T follicular helper cell (primary cell): ENCODE results near the gene GGCT.
A peak's percentile ranks its signal among the peaks of the same experiment; 100 is the strongest.
"Not testable (repeated sequence)": the region's sequence is repeated elsewhere in the genome, so short reads cannot be mapped to it uniquely, and the experiment has no call there.

ENCODE experiments used
- DNase-seq: peaks from one replicate; pipeline ENCODE4 v3.0.0-alpha.2; 2020; ENCODE audit warnings: low read depth
- total RNA-seq, 2 experiments: gene quantifications; one replicate each; lab custom pipeline; 2026; lab: John Stamatoyannopoulos, UW

The GGCT gene
- 5.8 to 17.6 reads per million in 2 experiments for total RNA-seq

GRCh38 chr7:30504301-30505173 is at the start of gene GGCT:
GGCT (minus strand) TSS chr7:30504829; CDS start chr7:30504709, 120 bp downstream.
- peak; percentile 95 for DNase-seq

- no peak for DNase-seq
These were observed 48.9 kb upstream of the GGCT start for GRCh38 chr7:30553546-30553945.

GRCh38 chr7:30553141-30553540 is 48.5 kb upstream of the GGCT start:
- DNase-seq = no peak

- no peak for DNase-seq
These were observed 47.7 kb upstream of the GGCT start for GRCh38 chr7:30552330-30552729.

GRCh38 chr7:30549931-30550493 is 45.4 kb upstream of the GGCT start:
- DNase-seq = no peak

GRCh38 chr7:30548845-30549244 is 44.2 kb upstream of the GGCT start:
- DNase-seq = peak; percentile 21

GRCh38 chr7:30546596-30546995 is 42.0 kb upstream of the GGCT start:
- DNase-seq = no peak

- DNase-seq = no peak
These were observed 41.3 kb upstream of the GGCT start for GRCh38 chr7:30545791-30546555.

- no peak for DNase-seq
These were observed 39.3 kb upstream of the GGCT start for GRCh38 chr7:30543813-30544525.

GRCh38 chr7:30543115-30543514 is 38.5 kb upstream of the GGCT start:
- DNase-seq = not testable (repeated sequence)

GRCh38 chr7:30533886-30534285 is 29.3 kb upstream of the GGCT start:
- no peak for DNase-seq

- DNase-seq = no peak
These were observed 26.7 kb upstream of the GGCT start for GRCh38 chr7:30531286-30531685.

GRCh38 chr7:30530373-30530772 is 25.7 kb upstream of the GGCT start:
- DNase-seq = no peak

GRCh38 chr7:30528779-30529178 is 24.1 kb upstream of the GGCT start:
- no peak for DNase-seq

GRCh38 chr7:30527297-30527696 is 22.7 kb upstream of the GGCT start:
- not testable (repeated sequence) for DNase-seq

- DNase-seq = no peak
These were observed 21.5 kb upstream of the GGCT start for GRCh38 chr7:30526163-30526562.

GRCh38 chr7:30525429-30525828 is 20.8 kb upstream of the GGCT start:
- DNase-seq = no peak

- DNase-seq = no peak
These were observed 19.9 kb upstream of the GGCT start for GRCh38 chr7:30524545-30524944.

GRCh38 chr7:30523466-30523865 is 18.8 kb upstream of the GGCT start:
- no peak for DNase-seq

- DNase-seq = no peak
These were observed 17.5 kb upstream of the GGCT start for GRCh38 chr7:30522159-30522558.

GRCh38 chr7:30521532-30521931 is 16.9 kb upstream of the GGCT start:
- DNase-seq = no peak

GRCh38 chr7:30519122-30519521 is 14.5 kb upstream of the GGCT start:
- no peak for DNase-seq
